CD4-positive, alpha-beta T cell treated with Interleukin-2 at 100 ng/mL for 4 hours (primary cell): Measurements from ENCODE around the gene CPXM1.
"Not testable (repeated sequence)": the region's sequence is repeated elsewhere in the genome, so short reads cannot be mapped to it uniquely, and the experiment has no call there.

ENCODE experiments used
- DNase-seq: peaks from one replicate; pipeline ENCODE4 v3.0.0-alpha.2; 2020; ENCODE audit warnings: low spot score

CPXM1 gene

GRCh38 chr20:2799688-2800520 is 523 bp downstream of the CPXM1 start:
- DNase-seq, result no peak

- no peak for DNase-seq
Observed at GRCh38 chr20:2799271-2799670, 1.2 kb downstream of the CPXM1 start.

GRCh38 chr20:2798814-2799213 is 1.6 kb downstream of the CPXM1 start:
- DNase-seq, result no peak

GRCh38 chr20:2798095-2798805 is 2.2 kb downstream of the CPXM1 start:
- no peak for DNase-seq

- DNase-seq, result no peak
Observed at GRCh38 chr20:2797136-2797983, 3.1 kb downstream of the CPXM1 start.

- no peak for DNase-seq
Observed at GRCh38 chr20:2796011-2796660, 4.3 kb downstream of the CPXM1 start.

GRCh38 chr20:2795451-2795850 is 5.0 kb downstream of the CPXM1 start:
- DNase-seq, result no peak

- no peak for DNase-seq
Observed at GRCh38 chr20:2794866-2795447, 5.5 kb downstream of the CPXM1 start.

- no peak for DNase-seq
Observed at GRCh38 chr20:2794202-2794748, 6.2 kb downstream of the CPXM1 start.

GRCh38 chr20:2793471-2793870 is 7.0 kb downstream of the CPXM1 start:
- DNase-seq, result no peak

GRCh38 chr20:2783908-2784566 is 16.4 kb downstream of the CPXM1 start:
- DNase-seq, result no peak

GRCh38 chr20:2780948-2781347 is 19.5 kb downstream of the CPXM1 start:
- no peak for DNase-seq

- no peak for DNase-seq
Observed at GRCh38 chr20:2778602-2779321, 21.7 kb downstream of the CPXM1 start.

GRCh38 chr20:2775139-2775538 is 25.3 kb downstream of the CPXM1 start:
- DNase-seq, result no peak

GRCh38 chr20:2773812-2774211 is 26.6 kb downstream of the CPXM1 start:
- no peak for DNase-seq

- no peak for DNase-seq
Observed at GRCh38 chr20:2771631-2772080, 28.8 kb downstream of the CPXM1 start.

- DNase-seq, result not testable (repeated sequence)
Observed at GRCh38 chr20:2770091-2770490, 30.3 kb downstream of the CPXM1 start.

GRCh38 chr20:2768632-2769015 is 31.8 kb downstream of the CPXM1 start:
- DNase-seq, result no peak

GRCh38 chr20:2767768-2768631 is 32.4 kb downstream of the CPXM1 start:
- no peak for DNase-seq
